DND-41 (cell line): ENCODE results near the gene GALK2.

Experiments
- EZH2 ChIP-seq: IDR thresholded peaks from 3 replicates; pipeline ENCODE4 v1.6.1; 2012; ENCODE audit warnings: borderline replicate concordance, low read depth, mild to moderate bottlenecking, moderate library complexity, low read length, inconsistent platforms; ENCODE audit not compliant: severe bottlenecking
- TF ChIP-seq, protein P1 (sequence below): IDR thresholded peaks from 2 replicates; pipeline ENCODE4 v1.5.1; 2012; ENCODE audit warnings: borderline replicate concordance, low read length, moderate library complexity, mild to moderate bottlenecking; ENCODE audit not compliant: poor library complexity, severe bottlenecking; ENCODE audit errors: extremely low read depth

DNA sequence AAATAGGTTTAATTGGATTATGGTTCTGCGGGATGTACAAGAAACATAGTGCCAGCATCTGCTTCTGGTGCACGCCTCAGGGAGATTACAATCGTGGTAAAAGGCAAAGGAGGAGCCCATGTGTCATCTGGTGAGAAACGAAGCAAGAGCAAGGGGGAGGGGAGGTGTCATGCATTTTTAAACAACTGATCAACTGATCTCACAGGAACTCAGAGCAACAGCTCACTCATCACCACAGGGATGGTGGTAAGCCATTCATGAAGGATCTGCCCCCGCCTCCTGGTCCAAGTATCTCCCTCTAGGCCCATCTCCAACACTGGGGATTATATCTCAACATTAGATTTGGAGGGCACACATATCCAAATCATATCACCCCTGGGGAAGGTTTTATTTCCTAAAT is 210.9 kb downstream of the GALK2 start:
- TF ChIP-seq EZH2 = no peak
- TF ChIP-seq, protein P1, sequence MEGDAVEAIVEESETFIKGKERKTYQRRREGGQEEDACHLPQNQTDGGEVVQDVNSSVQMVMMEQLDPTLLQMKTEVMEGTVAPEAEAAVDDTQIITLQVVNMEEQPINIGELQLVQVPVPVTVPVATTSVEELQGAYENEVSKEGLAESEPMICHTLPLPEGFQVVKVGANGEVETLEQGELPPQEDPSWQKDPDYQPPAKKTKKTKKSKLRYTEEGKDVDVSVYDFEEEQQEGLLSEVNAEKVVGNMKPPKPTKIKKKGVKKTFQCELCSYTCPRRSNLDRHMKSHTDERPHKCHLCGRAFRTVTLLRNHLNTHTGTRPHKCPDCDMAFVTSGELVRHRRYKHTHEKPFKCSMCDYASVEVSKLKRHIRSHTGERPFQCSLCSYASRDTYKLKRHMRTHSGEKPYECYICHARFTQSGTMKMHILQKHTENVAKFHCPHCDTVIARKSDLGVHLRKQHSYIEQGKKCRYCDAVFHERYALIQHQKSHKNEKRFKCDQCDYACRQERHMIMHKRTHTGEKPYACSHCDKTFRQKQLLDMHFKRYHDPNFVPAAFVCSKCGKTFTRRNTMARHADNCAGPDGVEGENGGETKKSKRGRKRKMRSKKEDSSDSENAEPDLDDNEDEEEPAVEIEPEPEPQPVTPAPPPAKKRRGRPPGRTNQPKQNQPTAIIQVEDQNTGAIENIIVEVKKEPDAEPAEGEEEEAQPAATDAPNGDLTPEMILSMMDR = no peak
